PC-9 (cell line): ENCODE measurements around the gene MEAK7. TPM values are rescaled to one million over a fixed set of nuclear protein-coding genes. Genes with fewer than 3 reads are reported as not detected.

Experiments used
- BruUV-seq: library from RNA; stranded (reverse); fragments of 400-500 nt; replicated peaks from 2 replicates; lab custom pipeline; 2021; lab: Mats Ljungman, UMichigan
- CTCF ChIA-PET: fragments of 300-600 bp; sonication (Branson Sonifier 250); formaldehyde crosslinking; loops from one replicate; lab custom pipeline; 2022; ENCODE audit warnings: antibody characterized with exemption; lab: Charles Lee
- POLR2A ChIA-PET: fragments of 300-600 bp; sonication (Branson Sonifier 250); formaldehyde crosslinking; loops from one replicate; lab custom pipeline; 2022; ENCODE audit warnings: antibody characterized with exemption; ENCODE audit not compliant: unreplicated experiment; lab: Charles Lee
- DNase-seq, 2 experiments: peaks; one replicate each; pipeline versions ENCODE4 v3.0.0 to v3.0.0-alpha.2; 2015 to 2022; ENCODE audit warnings: mixed read lengths in 1 of 2
- H2AFZ ChIP-seq: fragments of 200-600 bp; sonication (generic); 2 replicates; pipeline ENCODE4 v1.8.1; 2017; ENCODE audit warnings: antibody characterized with exemption
- H3F3A ChIP-seq: fragments of 200-600 bp; sonication (generic); 2 replicates; pipeline ENCODE4 v1.8.1; 2017; ENCODE audit warnings: antibody characterized with exemption, mild to moderate bottlenecking, low read depth; ENCODE audit not compliant: insufficient read depth
- H3K27ac ChIP-seq: fragments of 200-600 bp; sonication (generic); 2 replicates; pipeline ENCODE4 v1.6.1; 2016; ENCODE audit warnings: mixed run types
- H3K27me3 ChIP-seq: fragments of 200-600 bp; sonication (generic); 2 replicates; pipeline ENCODE4 v1.6.1; 2016; ENCODE audit warnings: low read depth, mixed run types; ENCODE audit not compliant: insufficient read depth
- H3K36me3 ChIP-seq: fragments of 200-600 bp; sonication (generic); 2 replicates; pipeline ENCODE4 v1.6.1; 2016; ENCODE audit warnings: low read depth, mixed run types
- H3K4me1 ChIP-seq: fragments of 200-600 bp; sonication (generic); replicated peaks from 2 replicates; pipeline ENCODE4 v1.6.1; 2016; ENCODE audit warnings: mixed run types; ENCODE audit not compliant: insufficient read depth
- H3K4me2 ChIP-seq: fragments of 200-600 bp; sonication (generic); 2 replicates; pipeline ENCODE4 v1.6.1; 2017; ENCODE audit warnings: mixed run types
- H3K4me3 ChIP-seq: fragments of 200-600 bp; sonication (generic); 2 replicates; pipeline ENCODE4 v1.6.1; 2016; ENCODE audit warnings: mixed run types
- H3K79me2 ChIP-seq: fragments of 200-600 bp; sonication (generic); 2 replicates; pipeline ENCODE4 v1.6.1; 2017; ENCODE audit warnings: low read depth, mixed run types
- H3K9me2 ChIP-seq: fragments of 200-600 bp; sonication (generic); 2 replicates; pipeline ENCODE4 v1.8.1; 2017; ENCODE audit warnings: mild to moderate bottlenecking; ENCODE audit not compliant: insufficient read depth
- H3K9me3 ChIP-seq: fragments of 200-600 bp; sonication (generic); 2 replicates; pipeline ENCODE4 v1.8.1; 2016; ENCODE audit warnings: low read depth; ENCODE audit not compliant: insufficient read depth
- H4K20me1 ChIP-seq: fragments of 200-600 bp; sonication (generic); 2 replicates; pipeline ENCODE4 v1.8.1; 2017; ENCODE audit not compliant: insufficient read depth
- EZH2 ChIP-seq: fragments of 200-600 bp; sonication (generic); IDR thresholded peaks from 2 replicates; pipeline ENCODE4 v1.8.0; 2017; ENCODE audit warnings: antibody characterized with exemption, low read depth
- intact Hi-C: fragments of 100-400 bp; cut with micrococcal nuclease; formaldehyde crosslinking; loops from one replicate; pipeline ENCODE4 v1.10.0; 2022; ENCODE audit not compliant: unreplicated experiment
- total RNA-seq: library from RNA; stranded (reverse); gene quantifications from 2 replicates; pipeline ENCODE4 v1.2.3, GENCODE V29; 2021
- TF ChIP-seq, protein P1 (sequence below): fragments of 200-600 bp; sonication (generic); conservative IDR thresholded peaks from 2 replicates; pipeline ENCODE4 v1.6.1; 2017; ENCODE audit warnings: mixed run types, antibody characterized with exemption, mild to moderate bottlenecking, moderate library complexity

The MEAK7 gene
- total RNA-seq, 1 experiment from 2014 or later: 73.4 TPM

- DNase-seq: no peak
- H3K4me3 ChIP-seq: no peak overlapping the region
- H3K9me3 ChIP-seq: no peaks in the 10 kb centered on the region
- peaks cover 37% of the 10 kb centered on the region for H3K4me1 ChIP-seq
- ChIA-PET CTCF (no interaction called here), POLR2A (interaction anchor here (0.6 to 0.7 kb wide), 3 partner anchors 42 to 938 kb away, joined by 3 read pairs; no protein-coding TSS in a partner anchor)
- BruUV-seq: no TSS peak
- peak overlapping the region; percentile 59 for H3K27ac ChIP-seq
- H3K36me3 ChIP-seq: no peaks in the 10 kb centered on the region
- no peaks in the 10 kb centered on the region for H3K9me2 ChIP-seq
- H4K20me1 ChIP-seq: no peaks in the 10 kb centered on the region
- H3K27me3 ChIP-seq: no peaks in the 10 kb centered on the region
- intact Hi-C loops: no loop called here
- H3K4me2 ChIP-seq: no peak overlapping the region
- peaks cover 23% of the 10 kb centered on the region; the same call in 1 of the 2 replicates for H3F3A ChIP-seq
- H2AFZ ChIP-seq: no peak overlapping the region
- H3K79me2 ChIP-seq: peaks cover 22% of the 10 kb centered on the region
- TF ChIP-seq, protein P1, sequence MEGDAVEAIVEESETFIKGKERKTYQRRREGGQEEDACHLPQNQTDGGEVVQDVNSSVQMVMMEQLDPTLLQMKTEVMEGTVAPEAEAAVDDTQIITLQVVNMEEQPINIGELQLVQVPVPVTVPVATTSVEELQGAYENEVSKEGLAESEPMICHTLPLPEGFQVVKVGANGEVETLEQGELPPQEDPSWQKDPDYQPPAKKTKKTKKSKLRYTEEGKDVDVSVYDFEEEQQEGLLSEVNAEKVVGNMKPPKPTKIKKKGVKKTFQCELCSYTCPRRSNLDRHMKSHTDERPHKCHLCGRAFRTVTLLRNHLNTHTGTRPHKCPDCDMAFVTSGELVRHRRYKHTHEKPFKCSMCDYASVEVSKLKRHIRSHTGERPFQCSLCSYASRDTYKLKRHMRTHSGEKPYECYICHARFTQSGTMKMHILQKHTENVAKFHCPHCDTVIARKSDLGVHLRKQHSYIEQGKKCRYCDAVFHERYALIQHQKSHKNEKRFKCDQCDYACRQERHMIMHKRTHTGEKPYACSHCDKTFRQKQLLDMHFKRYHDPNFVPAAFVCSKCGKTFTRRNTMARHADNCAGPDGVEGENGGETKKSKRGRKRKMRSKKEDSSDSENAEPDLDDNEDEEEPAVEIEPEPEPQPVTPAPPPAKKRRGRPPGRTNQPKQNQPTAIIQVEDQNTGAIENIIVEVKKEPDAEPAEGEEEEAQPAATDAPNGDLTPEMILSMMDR: no peak
- TF ChIP-seq EZH2: no peak
These were observed 2.8 kb upstream of the MEAK7 start for GRCh38 chr16:84507011-84507982.

GRCh38 chr16:84505249-84506187 lies 1.1 kb upstream of the MEAK7 start:
- no peaks in the 10 kb centered on the region for H3K9me3 ChIP-seq
- peaks cover 39% of the 10 kb centered on the region for H3F3A ChIP-seq
- peak overlapping the region; percentile 59 for H3K27ac ChIP-seq
- TSS peak; percentile 25 for BruUV-seq
- H3K27me3 ChIP-seq: no peaks in the 10 kb centered on the region
- peak in 1 of 2 experiments; percentile 52 for DNase-seq
- H3K36me3 ChIP-seq: 0 out of 2 replicates have a peak, but pooled peaks cover 1% of the 10 kb centered on the region
- peak overlapping the region; percentile 84 for H3K4me2 ChIP-seq
- H4K20me1 ChIP-seq: no peaks in the 10 kb centered on the region
- TF ChIP-seq, protein P1: no peak
- no peak for TF ChIP-seq EZH2
- CTCF ChIA-PET: interaction anchor here (0.6 to 1.1 kb wide), 8 partner anchors 40 to 421 kb away, joined by 3 to 8 read pairs (median 4); partner anchors contain the start of gene TAF1C
- POLR2A ChIA-PET: interaction anchor here (0.6 to 0.7 kb wide), 4 partner anchors 11 to 329 kb away, joined by 3 to 6 read pairs (median 3); partner anchors contain the start of gene COTL1
- H3K79me2 ChIP-seq: peaks cover 27% of the 10 kb centered on the region
- peaks cover 50% of the 10 kb centered on the region for H3K4me1 ChIP-seq
- intact Hi-C loops: loop anchor here (1.0 to 2.0 kb wide), 2 partner anchors 117 to 225 kb away; no protein-coding TSS in a partner anchor
- H2AFZ ChIP-seq: peak overlapping the region; percentile 61; the same call in 1 of the 2 replicates
- no peaks in the 10 kb centered on the region for H3K9me2 ChIP-seq
- peak overlapping the region; percentile 92; the same call in 1 of the 2 replicates for H3K4me3 ChIP-seq
